HG02759 (cell line): ENCODE measurements around the gene CLCNKB.
"Not testable (repeated sequence)": the region's sequence is repeated elsewhere in the genome, so short reads cannot be mapped to it uniquely, and the experiment has no call there.

Experiments used
- ATAC-seq: cut with Tn5 transposase; IDR thresholded peaks from one replicate; pipeline ENCODE4 v1.9.1; 2021; ENCODE audit warnings: mild to moderate bottlenecking, moderate library complexity; ENCODE audit not compliant: unreplicated experiment

Gene CLCNKB

DNA sequence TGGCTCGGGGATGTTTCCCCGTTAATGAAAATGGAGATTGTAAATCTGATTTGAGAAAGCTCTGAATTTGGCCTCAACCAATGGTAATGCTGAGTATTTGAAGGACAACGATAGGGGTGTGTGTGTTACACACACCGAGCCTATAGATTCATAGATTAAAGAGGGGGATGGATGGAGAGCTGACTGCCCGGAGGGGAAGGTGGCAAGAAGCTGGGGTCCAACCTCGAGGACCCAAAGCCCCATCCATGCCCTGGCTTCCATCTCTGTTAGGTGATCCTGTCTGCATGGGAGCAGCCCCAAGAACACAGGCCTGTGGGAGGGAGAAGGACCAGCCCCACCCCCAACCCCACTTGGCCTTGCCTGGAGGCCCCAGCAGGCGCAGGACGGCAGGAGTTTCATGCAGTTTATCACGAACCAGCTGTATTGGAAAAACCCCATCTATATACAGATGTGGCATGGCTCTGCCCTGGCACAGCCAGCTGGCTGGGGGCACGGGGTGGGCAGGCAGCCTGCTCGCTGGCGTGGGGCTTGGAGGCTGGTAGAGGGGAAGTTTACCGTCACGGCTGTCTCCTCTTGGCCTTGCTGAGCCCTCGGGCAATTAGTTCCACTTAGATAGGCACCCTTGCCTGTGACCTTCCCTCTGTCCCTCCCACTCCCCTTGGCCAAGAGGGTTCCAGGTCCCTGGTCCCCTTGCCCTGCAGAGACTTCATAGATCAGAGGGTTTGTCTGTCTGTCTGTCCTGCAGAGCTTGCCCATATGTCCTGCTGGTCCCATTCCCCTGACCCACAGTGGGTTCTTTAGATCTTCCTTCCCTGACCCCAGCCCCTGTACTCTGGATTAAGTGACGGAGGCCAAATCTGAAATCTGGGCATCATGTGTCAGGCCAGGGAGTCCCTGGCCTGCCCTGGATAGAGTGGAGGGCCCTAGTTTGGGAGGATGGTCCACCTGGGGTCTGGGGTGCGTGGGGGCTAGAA lies 28.8 kb upstream of the CLCNKB start:
- ATAC-seq = no peak

DNA sequence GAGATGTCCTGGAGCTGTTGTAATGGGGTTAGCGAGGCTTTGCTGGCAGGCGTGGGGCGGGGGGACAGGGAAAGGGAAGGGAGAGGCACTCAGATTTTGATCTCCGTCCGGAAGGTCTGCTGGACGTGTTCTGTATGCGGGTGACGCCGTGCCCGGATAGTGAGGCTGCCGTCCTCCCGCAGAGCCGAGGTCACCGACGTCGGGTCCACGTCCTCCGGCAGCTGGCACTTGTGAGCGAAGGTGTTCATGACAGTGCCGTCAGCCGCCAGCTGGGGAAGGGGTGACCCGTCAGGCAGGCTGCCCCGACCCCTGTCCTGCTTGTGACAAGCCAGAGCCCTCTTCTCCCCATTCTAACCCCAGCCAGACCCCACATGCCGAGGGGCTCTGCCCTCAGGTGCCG lies 28.1 kb upstream of the CLCNKB start:
- no peak for ATAC-seq

- ATAC-seq = no peak
Observed at GRCh38 chr1:16015960-16016901, 27.4 kb upstream of the CLCNKB start.

DNA sequence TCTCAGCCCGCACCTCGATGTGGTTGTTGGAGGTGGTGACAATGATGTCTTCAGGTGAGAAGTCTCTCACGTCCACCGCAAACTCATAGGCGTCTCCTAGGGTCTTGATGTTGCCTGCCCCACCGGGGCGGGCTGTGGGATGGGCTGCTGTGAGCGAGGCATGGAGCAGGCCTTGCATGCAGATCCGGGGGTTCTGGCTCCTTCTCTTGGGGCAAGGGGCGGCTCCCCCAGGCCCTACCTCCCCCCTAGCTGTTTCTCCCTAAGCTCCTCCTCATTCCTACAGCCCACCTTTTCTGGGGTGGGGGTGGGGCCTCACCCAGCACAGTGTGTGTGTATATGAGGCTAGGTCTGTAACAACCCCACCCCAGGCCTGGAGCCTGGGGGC lies 26.5 kb upstream of the CLCNKB start:
- no peak for ATAC-seq

DNA sequence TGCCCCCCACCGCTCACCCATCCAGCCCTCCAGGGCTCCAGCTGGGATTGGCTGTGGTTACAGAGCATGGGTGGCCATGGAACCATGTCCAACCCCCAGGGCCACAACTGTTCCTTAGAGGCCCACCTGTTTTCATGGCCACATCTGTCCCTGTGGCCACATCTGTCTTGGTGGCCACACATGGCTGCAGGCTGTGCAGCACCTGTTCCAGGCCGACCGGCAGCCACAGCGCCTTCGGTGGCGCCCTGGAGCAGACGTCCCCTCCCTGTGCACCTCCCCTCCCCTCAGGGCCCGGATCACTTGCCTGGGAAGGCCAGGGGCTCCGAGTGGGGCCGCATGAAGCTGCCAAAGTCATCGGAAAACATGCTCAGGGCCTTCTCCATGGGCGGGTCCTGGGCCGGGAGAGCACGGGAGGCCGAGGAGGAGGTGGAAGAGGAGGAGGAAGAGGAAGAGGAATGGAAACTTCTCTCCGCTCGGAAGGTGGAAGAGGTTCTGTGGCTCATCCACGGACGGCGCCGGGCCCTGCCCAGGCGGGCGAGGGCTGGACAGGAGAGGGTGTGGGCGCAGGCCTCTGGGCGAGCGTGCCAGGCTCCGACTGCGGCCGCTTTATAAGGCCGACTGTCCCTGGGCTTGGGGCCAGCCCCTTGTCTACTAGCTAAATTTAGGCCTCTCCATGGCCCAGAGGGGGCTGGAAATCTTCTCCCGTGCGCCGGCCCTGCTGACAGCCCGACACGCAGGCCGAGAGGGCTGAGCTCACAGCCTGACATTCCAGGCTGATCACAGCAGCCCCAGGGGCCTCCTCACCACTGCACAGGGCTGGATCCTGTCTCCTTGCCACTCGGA lies 25.9 kb upstream of the CLCNKB start, which contains the start of gene HSPB7:
Gene HSPB7, minus strand, starts transcription at position 583 of the 843 bp plus-strand sequence. Its CDS starts 80 bp downstream, at position 503.
- no peak for ATAC-seq

DNA sequence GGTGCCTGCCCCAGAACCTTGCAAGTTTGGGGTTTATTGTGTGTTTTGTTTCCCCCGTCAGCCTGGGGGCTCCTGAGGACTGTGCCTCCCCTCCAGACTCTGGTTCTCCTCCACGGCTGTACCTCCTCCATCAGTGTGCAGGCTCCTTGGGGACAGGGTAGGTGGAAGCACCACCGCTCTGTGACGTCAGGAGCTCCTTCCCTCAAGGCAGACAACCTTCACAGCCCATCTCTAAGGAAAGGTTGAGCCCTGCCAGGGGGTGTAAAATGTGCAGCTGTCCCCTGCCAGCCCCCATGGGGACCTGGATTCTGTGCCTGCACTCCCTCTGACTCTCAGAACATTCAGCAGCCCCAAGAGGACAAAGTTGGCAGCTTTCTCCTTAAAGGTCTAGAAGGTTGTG lies 25.3 kb upstream of the CLCNKB start:
- ATAC-seq = no peak

DNA sequence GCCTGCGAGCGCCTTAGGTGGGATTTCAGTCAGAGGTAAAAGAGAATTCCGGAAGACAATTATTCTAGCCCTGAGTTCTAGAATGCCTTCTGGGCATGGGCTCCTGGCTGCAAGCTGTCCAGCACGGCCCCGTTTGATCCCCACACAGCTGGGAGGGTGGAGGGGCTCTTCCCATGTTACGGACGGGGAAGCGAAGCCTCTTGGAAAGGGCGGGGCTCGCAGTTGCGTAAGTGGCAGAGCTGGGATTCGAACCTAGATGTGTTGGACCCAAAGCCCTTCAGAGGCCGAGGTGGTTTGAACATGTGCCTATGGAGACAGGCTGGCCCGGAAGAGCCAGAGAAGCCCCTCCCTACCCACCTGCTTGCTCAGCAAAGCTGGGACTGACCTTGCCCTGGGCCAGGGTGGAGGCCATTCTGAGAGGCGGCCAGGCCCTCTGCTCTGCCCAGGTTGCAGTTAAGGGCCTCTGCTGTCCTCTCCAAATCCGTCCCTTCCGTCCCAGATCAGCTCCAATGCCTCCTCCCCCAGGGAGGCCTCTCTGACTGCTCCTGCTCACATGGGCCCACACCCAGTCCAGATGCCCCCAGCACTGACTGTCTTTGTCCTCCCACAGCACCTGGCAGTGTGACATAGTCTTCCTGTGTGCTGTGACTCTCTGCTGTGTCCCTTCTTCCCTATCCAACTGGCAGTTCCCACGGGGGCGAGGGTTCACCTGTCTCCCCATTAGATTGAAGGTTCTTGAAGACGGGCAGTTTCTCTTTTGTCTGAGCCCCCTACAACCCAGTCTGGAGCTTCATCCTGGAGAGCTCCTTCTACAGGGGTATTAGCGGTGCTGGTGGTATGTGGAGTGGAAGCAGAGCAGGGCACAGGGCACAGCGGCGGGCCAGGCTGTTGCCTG lies 24.6 kb upstream of the CLCNKB start:
- no peak for ATAC-seq

DNA sequence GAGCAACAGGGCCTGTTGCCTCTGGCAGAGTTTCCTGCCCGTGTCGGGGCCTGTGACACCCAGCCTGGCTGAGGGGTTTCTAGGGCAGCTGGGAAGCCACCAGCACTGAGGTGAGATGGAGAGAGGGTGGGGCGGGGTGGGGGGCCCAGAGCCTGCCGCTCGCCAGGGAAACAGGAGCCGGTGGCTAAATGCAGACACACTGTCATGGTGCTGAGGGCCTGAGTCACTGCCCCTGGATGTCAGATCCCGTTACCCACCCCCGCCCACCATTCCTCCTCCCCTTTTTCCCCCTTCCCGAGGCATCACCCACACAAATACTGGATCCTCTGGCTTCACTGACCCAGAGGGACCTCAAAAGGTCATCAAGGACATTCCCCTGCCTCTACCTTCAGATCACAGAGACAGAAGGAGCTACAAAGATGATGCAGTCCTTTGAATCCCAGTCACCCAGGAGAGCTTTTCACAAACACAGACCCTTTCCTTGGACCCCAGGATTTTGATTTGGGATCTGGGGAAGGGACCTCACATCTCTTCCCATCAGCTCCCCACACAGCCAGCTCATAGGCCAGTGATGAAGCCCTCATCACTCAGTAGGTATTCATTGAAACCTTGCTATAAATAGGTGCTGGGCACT lies 23.8 kb upstream of the CLCNKB start:
- ATAC-seq = no peak

GRCh38 chr1:16020325-16020724 lies 23.3 kb upstream of the CLCNKB start:
- ATAC-seq = no peak

DNA sequence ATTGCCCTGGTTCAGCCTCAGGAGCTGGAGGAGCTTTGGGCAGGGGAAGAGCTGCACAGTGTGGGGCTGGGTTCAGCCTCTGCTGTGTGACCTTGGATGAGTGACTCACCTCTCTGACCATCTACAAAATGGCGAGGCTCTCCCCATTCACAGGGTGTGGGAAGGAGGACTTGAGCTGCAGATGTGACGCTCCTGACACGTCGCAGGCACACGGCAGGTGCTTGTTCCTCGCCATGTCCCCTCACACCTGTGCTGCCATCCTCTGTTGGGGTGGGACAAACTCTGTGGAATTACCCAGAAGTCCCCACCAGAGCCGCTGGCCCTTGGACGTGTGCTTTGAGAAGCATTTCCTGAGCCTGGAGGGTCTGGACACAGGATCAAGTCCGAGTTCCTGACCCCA lies 22.7 kb upstream of the CLCNKB start:
- not testable (repeated sequence) for ATAC-seq

GRCh38 chr1:16021681-16022080 lies 21.9 kb upstream of the CLCNKB start, which contains the start of gene CLCNKA:
CLCNKA (plus strand) TSS chr1:16022036; CDS start chr1:16022620, 584 bp downstream.
- ATAC-seq = no peak

- ATAC-seq = no peak
Observed at GRCh38 chr1:16022393-16022792, 21.2 kb upstream of the CLCNKB start.

DNA sequence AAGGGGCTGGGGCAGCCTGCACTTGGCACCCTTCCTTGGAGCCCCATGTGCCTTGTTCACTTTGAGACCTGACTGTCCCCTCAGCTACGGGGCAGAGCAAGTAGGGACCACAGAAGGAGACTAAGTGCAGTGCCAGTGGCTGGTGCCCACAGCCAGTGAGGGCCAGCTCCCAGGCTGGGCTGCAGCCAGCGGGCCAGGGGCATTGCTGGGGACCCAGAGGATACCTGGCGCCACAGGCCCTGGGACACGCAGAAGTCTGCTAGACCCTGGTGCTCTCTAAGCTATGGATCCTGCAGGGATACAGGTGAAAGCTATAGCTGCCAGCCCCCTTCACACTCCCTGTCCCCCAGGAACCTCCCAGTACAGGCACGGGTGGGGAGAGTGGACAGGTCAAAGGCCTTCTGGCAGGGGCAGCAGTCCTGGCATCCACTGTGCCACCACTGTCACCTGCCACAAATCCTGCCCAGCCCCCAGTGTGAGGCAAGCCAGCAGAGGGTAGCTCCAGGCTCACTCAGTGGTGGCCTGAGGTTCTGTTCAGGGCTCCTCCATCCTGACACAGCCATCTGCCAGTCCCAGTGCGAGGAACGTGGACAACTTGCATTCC lies 20.4 kb upstream of the CLCNKB start:
- ATAC-seq = no peak

GRCh38 chr1:16026302-16026701 lies 17.3 kb upstream of the CLCNKB start:
- ATAC-seq = not testable (repeated sequence)

DNA sequence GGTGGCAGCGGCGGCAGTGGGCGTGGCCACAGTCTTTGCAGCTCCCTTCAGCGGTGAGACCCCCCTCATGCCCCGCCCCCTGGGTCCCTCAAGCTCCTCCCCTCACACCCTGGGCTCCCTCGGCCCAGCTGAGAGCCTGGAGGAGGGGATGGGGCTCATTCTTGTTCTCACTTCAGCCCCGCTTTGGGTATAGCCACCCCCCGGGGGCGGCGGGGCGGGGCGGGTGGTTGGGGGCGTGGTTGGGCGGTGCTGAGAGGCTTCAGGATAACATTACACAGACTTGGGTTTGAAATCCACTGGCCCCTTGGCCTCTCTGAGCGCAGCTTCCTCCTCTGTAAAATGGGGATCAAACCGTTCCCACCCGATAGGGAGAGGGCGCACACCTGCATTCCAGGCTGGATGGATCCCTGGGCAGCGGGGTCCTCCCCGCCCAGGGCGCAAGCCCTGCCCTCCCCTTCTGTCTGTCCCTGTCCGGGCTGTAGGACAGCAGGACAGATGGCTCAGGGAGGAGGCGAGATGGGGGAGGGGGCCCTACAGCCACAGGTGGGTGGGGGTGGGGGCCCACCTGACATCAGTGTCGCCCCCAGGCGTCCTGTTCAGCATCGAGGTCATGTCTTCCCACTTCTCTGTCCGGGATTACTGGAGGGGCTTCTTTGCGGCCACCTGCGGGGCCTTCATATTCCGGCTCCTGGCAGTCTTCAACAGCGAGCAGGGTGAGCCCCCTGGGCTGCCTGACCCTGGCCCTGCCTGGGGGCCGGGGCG lies 16.7 kb upstream of the CLCNKB start:
- no peak for ATAC-seq

DNA sequence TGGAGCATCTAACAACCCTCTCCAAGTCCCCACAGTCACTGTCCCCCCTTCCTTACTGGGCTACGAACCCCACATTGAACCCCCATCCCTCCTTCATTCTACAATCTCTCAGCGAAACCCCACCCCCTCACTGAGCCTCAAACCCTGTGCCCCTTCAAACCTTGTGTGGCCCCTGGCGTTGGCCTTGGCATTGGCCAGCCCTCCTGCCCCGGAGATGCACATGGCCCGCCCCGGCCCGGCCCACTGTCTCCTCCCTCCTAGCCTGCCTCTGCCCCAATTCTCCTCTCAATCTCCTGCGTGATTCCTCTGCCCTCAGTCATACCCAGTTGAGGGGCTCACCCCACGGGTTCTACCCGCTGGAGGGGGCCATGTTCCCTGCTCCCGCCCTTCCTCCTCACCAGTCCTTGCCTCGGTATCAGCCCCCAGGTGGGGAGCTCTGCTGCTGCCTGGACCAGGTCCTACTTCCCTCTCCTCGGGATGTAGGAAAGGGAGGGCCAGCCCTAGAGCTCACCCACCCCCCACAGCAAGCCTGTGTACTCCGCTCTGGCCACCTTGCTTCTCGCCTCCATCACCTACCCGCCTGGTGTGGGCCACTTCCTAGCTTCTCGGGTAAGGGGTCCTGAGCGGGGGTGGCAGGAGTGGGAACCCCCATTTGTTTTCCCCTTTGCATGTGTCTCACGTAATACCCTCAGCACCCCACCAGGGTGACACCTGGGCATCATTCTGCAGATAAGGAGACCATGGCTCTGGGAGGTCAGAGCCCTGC lies 15.2 kb upstream of the CLCNKB start:
- no peak for ATAC-seq

GRCh38 chr1:16029003-16029268 lies 14.6 kb upstream of the CLCNKB start:
- ATAC-seq = not testable (repeated sequence)
